ENCODE results near the gene CDYL.

CDYL gene

DNA sequence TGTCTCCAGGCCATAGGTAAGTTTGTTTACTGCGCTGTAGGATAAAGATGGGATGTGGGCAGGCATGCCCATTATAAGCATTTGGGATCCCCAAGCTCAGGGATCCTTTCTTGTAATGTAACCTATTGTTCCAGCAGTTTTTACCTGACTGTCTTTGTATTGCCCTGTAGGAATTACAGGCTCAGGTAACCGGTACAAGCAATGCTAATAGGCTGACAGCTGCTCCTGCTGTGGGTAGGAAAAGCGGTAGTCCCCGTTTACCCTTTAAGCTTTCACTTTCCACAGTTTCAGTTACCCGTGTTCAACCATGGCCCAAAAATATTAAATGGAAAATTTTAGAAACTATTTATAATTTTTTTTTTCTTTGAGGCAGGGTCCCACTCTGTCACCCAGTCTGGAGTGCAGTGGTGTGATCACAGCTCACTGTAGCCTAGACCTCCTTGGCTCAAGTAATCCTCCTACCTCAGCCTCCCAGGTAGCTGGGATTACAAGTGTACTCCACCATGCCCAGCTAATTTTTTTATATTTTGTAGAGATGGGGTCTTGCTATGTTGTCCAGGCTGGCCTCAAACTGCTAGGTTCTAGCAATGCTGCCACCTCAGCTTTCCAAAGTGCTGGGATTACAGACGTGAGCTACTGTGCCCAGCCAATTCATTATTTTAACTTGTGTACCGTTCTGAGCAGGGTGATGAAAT lies 108.6 kb downstream of the CDYL start:
- DNase-seq (ENCODE audit: low spot score), result no peak

- DNase-seq (ENCODE audit: low spot score), result no peak
These were observed 109.2 kb downstream of the CDYL start for GRCh38 chr6:4885341-4885933.

GRCh38 chr6:4888841-4889240 lies 112.6 kb downstream of the CDYL start:
- DNase-seq (ENCODE audit: low spot score), result no peak

GRCh38 chr6:4889701-4890100 lies 113.5 kb downstream of the CDYL start:
- DNase-seq (ENCODE audit: low spot score), result no peak

DNA sequence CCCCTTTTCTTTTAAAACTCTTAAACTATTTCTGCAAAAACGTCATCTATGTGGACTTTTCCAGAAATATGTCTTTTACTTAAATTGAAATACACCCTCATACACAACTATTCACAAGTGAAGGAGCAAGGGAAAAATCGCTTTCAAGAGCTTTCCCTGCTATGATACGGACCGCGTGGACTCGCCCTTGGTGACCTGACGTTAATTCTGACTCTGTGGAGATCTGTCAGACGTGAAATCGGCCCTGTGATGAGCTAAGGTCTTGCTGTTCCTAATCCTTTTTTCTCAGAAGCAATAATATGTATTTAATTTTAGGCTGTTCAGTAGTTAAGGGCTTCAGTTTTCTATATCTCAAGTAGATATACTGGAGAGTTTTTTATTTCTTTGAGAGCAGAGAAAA lies 114.0 kb downstream of the CDYL start:
- no peak for DNase-seq (ENCODE audit: low spot score)

DNA sequence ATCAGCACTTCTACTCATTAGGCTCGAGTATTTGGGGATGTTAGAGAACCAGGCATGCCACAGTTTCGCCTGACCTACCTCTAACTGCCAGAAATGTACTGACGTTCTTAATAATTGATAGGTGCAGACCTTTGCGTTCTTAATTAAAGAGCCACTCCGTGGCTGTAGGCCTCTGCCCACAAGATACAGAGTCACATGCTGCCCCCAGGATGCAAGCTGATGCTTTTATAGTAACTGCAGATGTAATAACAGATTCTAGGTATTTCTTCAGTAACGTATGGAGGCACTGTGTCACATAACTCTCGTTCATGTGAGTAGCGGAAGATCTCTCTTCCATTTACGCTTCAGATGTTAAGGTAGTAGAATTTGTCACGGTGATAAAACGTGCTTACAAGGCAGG lies 114.4 kb downstream of the CDYL start:
- DNase-seq (ENCODE audit: low spot score), result no peak

GRCh38 chr6:4891141-4891540 lies 114.9 kb downstream of the CDYL start:
- no peak for DNase-seq (ENCODE audit: low spot score)

DNA sequence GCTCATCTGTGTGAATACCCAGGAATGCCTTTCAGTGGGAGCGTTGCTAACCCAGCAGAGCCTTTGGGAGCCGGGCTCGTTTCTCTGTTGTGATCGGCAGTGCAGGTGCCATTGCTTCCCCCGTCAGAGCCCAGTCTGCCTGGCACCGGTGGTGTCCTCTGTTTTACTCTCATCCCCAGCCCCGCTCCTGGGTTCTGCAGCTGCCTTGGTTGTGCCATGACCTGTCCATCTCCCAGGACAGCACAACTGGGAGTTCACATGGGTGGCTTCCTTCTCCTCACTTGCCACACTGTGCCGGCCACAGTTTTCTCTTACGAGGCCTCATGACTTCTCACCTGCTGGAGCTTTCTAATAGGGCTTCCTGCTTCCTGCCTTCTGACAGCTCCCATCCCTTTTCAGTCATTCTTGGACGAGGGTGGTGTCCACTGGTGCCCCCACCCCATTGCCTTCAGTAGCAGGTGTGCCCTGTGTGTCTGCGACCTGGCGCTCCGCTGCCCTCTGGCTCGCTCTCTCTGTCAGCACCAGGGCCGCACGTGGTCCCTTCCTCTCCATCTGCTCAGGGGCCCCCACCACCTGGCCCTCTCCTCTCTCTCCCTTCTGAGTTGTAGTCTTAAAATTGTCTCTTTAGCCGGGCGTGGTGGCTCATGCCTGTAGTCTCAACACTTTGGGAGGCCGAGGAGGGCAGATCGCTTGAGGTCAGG lies 116.7 kb downstream of the CDYL start:
- DNase-seq (ENCODE audit: low spot score), result no peak

GRCh38 chr6:4894049-4894448 lies 117.8 kb downstream of the CDYL start:
- DNase-seq (ENCODE audit: low spot score), result no peak

- no peak for DNase-seq (ENCODE audit: low spot score)
These were observed 119.8 kb downstream of the CDYL start for GRCh38 chr6:4895971-4896370.

- no peak for DNase-seq (ENCODE audit: low spot score)
These were observed 120.2 kb downstream of the CDYL start for GRCh38 chr6:4896401-4896800.

DNA sequence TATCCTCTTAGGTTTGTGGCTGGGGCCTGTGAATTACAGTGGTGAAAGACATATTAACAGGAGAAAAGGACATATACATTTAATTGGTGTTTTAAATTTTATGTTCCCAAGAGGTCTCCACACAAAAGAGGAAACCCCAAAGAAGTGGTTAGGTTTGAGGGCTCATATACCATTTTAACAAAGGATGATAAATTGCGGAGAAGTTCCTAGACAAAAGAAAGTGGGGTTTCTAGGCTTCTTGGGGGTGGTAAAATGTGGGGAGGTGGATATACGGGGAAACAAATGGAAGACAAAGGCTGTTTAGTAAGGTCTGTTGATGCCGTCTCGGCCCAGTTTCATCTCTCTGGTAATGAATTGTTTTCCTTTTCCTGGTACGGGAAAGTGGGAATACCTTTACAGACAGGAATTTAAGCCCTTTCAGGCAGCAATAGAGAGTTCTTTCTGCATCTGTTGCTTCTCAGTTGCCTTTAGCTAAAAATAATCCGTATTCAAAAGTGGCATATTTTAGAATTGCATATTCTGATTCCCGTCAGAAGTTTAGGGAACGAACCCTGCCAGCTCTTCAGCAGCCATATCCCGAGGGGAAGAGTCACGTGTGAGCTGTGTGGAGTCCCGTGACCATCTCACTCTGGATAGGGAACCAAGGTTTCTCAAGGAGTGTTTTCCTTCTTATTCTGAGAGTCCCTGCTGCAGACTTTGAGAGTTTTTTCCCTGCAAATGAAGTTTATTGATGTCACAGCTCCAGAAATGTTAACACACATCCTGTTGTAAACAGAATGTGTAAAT lies 123.2 kb downstream of the CDYL start:
- DNase-seq (ENCODE audit: low spot score), result no peak

GRCh38 chr6:4901386-4902061 lies 125.3 kb downstream of the CDYL start:
- DNase-seq (ENCODE audit: low spot score), result no peak

- DNase-seq (ENCODE audit: low spot score), result no peak
These were observed 126.2 kb downstream of the CDYL start for GRCh38 chr6:4902363-4902762.

GRCh38 chr6:4903121-4903520 lies 126.9 kb downstream of the CDYL start:
- no peak for DNase-seq (ENCODE audit: low spot score)

GRCh38 chr6:4903751-4904370 lies 127.7 kb downstream of the CDYL start:
- no peak for DNase-seq (ENCODE audit: low spot score)

DNA sequence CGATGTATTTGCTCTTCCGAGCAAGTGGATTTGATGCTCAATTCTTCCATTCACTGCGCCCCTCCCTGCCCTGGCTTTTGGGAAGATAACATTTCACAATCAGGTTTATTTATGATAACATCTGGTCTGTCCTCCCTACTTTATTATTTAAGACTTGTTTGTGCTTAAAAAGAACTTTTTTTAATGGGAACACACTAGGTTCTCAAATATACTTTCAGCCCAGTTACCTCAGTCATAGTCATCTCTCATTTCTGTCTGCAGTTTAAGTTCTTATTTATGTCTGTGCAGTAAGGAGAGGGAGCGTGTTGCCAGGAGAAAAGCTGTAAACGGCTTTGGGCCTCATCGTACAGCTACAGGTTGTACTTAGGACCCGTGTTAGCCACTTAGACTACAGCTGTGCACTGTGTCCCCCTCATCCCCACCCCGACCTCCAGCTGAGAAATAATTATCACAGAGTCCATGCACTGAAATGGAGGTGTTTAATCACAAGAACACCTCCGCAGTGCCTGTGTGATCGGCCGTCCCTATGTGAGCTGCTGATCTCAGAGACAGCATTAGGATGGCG lies 128.3 kb downstream of the CDYL start:
- no peak for DNase-seq (ENCODE audit: low spot score)

DNA sequence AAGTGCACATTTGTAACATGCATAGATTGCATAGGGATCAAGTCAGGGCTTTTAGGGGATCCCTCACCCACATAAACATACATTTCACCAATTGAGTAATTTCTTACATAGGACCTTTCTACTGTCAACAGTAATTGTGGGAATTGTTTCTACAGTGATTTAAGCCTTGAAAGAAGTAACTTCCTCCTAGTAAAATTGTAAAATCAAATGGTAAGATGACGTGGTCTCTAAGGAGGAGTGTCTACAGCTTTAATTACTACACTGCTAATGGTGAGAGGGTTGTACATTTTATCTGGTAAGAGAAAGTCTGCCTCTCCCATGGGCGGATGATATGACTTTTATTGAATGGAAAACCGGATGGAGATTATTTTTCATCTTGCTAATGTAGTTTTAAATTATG lies 129.6 kb downstream of the CDYL start:
- no peak for DNase-seq (ENCODE audit: low spot score)

DNA sequence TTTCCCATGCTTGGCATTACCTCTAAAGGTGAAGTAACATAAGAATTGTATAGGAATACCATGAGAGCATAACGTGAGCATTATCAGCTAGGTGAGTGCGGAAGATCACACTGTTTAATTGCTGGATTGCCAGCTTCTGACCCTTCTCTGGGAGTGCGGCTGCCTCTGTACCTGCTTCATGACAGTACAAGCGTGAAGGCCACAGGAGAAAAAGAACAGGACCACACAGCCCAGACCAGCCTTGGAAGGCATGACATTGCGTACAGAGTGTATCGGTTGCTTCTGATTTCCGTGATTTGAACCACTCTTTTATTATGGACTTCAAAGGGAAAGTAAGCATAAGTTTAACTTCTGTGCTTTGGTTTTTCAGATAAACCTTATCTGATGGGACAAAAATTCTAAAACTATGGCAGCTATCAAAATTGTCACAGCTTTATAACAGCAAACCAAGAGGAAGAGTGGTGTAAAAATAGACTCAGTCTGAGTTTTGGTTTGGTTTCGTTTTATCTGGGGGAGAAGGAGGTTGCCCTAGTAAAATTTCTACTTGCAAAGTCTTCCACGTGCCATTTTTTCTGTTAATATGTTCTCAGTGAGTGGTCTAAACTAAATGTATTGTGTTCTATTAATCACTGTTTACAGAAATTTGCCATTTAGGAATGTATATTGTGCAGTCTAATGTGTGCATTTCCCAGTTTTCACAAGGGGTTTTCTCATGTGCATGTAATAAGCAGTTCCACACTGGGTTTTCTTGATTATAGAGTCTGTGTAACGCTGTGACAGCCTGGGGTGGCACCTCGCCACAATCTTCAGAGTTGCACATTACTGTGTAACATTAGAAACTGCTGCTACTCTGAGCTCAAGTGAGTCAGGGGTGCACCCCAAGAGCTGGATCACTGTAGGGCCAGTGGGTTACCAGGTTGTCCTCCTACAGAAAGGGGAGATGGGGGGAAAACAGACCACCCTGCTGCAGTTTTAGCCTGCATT lies 130.4 kb downstream of the CDYL start:
- DNase-seq (ENCODE audit: low spot score), result no peak

GRCh38 chr6:4907602-4908001 lies 131.4 kb downstream of the CDYL start:
- DNase-seq (ENCODE audit: low spot score), result no peak

Data from hepatic stellate cell (primary cell).